NCI-H1048 (cell line): ENCODE results near the gene GMPS.
A peak's percentile ranks its signal among the peaks of the same experiment; 100 is the strongest.
"Not testable (repeated sequence)": the region's sequence is repeated elsewhere in the genome, so short reads cannot be mapped to it uniquely, and the experiment has no call there.

Experiments
- DNase-seq: peaks from one replicate; lab custom pipeline; 2025; lab: John Stamatoyannopoulos, UW

Gene GMPS

GRCh38 chr3:155870133-155870944, at the start of gene GMPS:
Gene GMPS, plus strand, starts transcription at chr3:155870650. Its CDS starts 221 bp downstream, at chr3:155870871.
- DNase-seq, result peak; percentile 89

GRCh38 chr3:155828490-155829098, 41.9 kb upstream of the GMPS start:
- not testable (repeated sequence) for DNase-seq

GRCh38 chr3:155835341-155836071, 34.9 kb upstream of the GMPS start:
- no peak for DNase-seq

GRCh38 chr3:155843569-155843968, 26.9 kb upstream of the GMPS start:
- no peak for DNase-seq

GRCh38 chr3:155846119-155846518, 24.3 kb upstream of the GMPS start:
- DNase-seq, result no peak

- DNase-seq, result no peak
Observed at GRCh38 chr3:155847993-155848392, 22.5 kb upstream of the GMPS start.

GRCh38 chr3:155849404-155849803, 21.0 kb upstream of the GMPS start:
- DNase-seq, result not testable (repeated sequence)

- DNase-seq, result no peak
Observed at GRCh38 chr3:155852341-155852740, 18.1 kb upstream of the GMPS start.

- no peak for DNase-seq
Observed at GRCh38 chr3:155853214-155854140, 17.0 kb upstream of the GMPS start.

GRCh38 chr3:155854141-155854940, 16.1 kb upstream of the GMPS start, which contains the start of gene SLC33A1:
Gene SLC33A1, minus strand, starts transcription at chr3:155854427. Its CDS starts 430 bp downstream, at chr3:155853997.
- DNase-seq, result peak; percentile 97

- DNase-seq, result no peak
Observed at GRCh38 chr3:155859859-155860258, 10.6 kb upstream of the GMPS start.

- not testable (repeated sequence) for DNase-seq
Observed at GRCh38 chr3:155860424-155860823, 10.0 kb upstream of the GMPS start.

GRCh38 chr3:155861476-155862183, 8.8 kb upstream of the GMPS start:
- DNase-seq, result no peak

GRCh38 chr3:155862290-155862982, 8.0 kb upstream of the GMPS start:
- DNase-seq, result not testable (repeated sequence)

- no peak for DNase-seq
Observed at GRCh38 chr3:155863072-155863784, 7.2 kb upstream of the GMPS start.

GRCh38 chr3:155869691-155870090, 759 bp upstream of the GMPS start:
- no peak for DNase-seq

- no peak for DNase-seq
Observed at GRCh38 chr3:155870945-155871745, 695 bp downstream of the GMPS start.

- DNase-seq, result no peak
Observed at GRCh38 chr3:155871746-155872158, 1.3 kb downstream of the GMPS start.
